ENCODE data around the gene CD1E.
"Not testable (repeated sequence)": the region's sequence is repeated elsewhere in the genome, so short reads cannot be mapped to it uniquely, and the experiment has no call there.

Gene CD1E

GRCh38 chr1:158371188-158371953, 17.7 kb downstream of the CD1E start:
- H3K27me3 ChIP-seq (ENCODE audit: control insufficient read depth, insufficient read depth, low read length) = no peaks in the 10 kb centered on the region
- H3K4me1 ChIP-seq (ENCODE audit: control insufficient read depth, insufficient read depth, low read length) = no peaks in the 10 kb centered on the region
- no peaks in the 10 kb centered on the region for H3K9me3 ChIP-seq (ENCODE audit: control insufficient read depth, insufficient read depth, low read length)
- H3K9ac ChIP-seq (ENCODE audit: low read depth, low read length) = no peak overlapping the region
- H3K36me3 ChIP-seq (ENCODE audit: control insufficient read depth, insufficient read depth, low read length) = no peaks in the 10 kb centered on the region
- no peak overlapping the region for H3K4me3 ChIP-seq (ENCODE audit: low read depth, low read length)

GRCh38 chr1:158374101-158374500, 20.4 kb downstream of the CD1E start:
- H3K36me3 ChIP-seq (ENCODE audit: control insufficient read depth, insufficient read depth, low read length); H3K9me3 ChIP-seq (ENCODE audit: control insufficient read depth, insufficient read depth, low read length); H3K4me1 ChIP-seq (ENCODE audit: control insufficient read depth, insufficient read depth, low read length); H3K27me3 ChIP-seq (ENCODE audit: control insufficient read depth, insufficient read depth, low read length); H3K9ac ChIP-seq (ENCODE audit: low read depth, low read length); H3K4me3 ChIP-seq (ENCODE audit: low read depth, low read length): not testable (repeated sequence)

GRCh38 chr1:158374860-158375259, 21.2 kb downstream of the CD1E start:
- H3K9me3 ChIP-seq (ENCODE audit: control insufficient read depth, insufficient read depth, low read length) = no peaks in the 10 kb centered on the region
- H3K27me3 ChIP-seq (ENCODE audit: control insufficient read depth, insufficient read depth, low read length) = no peaks in the 10 kb centered on the region
- H3K4me1 ChIP-seq (ENCODE audit: control insufficient read depth, insufficient read depth, low read length) = no peaks in the 10 kb centered on the region
- H3K4me3 ChIP-seq (ENCODE audit: low read depth, low read length) = no peak overlapping the region
- H3K36me3 ChIP-seq (ENCODE audit: control insufficient read depth, insufficient read depth, low read length) = no peaks in the 10 kb centered on the region
- H3K9ac ChIP-seq (ENCODE audit: low read depth, low read length) = no peak overlapping the region

GRCh38 chr1:158390331-158390730, 36.6 kb downstream of the CD1E start:
- Histone ChIP-seq H3K27me3 (ENCODE audit: control insufficient read depth, insufficient read depth, low read length) (no peaks in the 10 kb centered on the region), H3K9ac (ENCODE audit: low read depth, low read length) (no peak overlapping the region), H3K4me3 (ENCODE audit: low read depth, low read length) (no peak overlapping the region), H3K36me3 (ENCODE audit: control insufficient read depth, insufficient read depth, low read length) (no peaks in the 10 kb centered on the region), H3K4me1 (ENCODE audit: control insufficient read depth, insufficient read depth, low read length) (no peaks in the 10 kb centered on the region), H3K9me3 (ENCODE audit: control insufficient read depth, insufficient read depth, low read length) (no peaks in the 10 kb centered on the region)

- no peak overlapping the region for H3K9ac ChIP-seq (ENCODE audit: low read depth, low read length)
- H3K27me3 ChIP-seq (ENCODE audit: control insufficient read depth, insufficient read depth, low read length) = no peaks in the 10 kb centered on the region
- H3K36me3 ChIP-seq (ENCODE audit: control insufficient read depth, insufficient read depth, low read length) = no peaks in the 10 kb centered on the region
- H3K4me1 ChIP-seq (ENCODE audit: control insufficient read depth, insufficient read depth, low read length) = no peaks in the 10 kb centered on the region
- no peaks in the 10 kb centered on the region for H3K9me3 ChIP-seq (ENCODE audit: control insufficient read depth, insufficient read depth, low read length)
- no peak overlapping the region for H3K4me3 ChIP-seq (ENCODE audit: low read depth, low read length)
Observed at GRCh38 chr1:158391099-158391498, 37.4 kb downstream of the CD1E start.

- Histone ChIP-seq H3K4me1 (ENCODE audit: control insufficient read depth, insufficient read depth, low read length) (no peaks in the 10 kb centered on the region), H3K9me3 (ENCODE audit: control insufficient read depth, insufficient read depth, low read length) (no peaks in the 10 kb centered on the region), H3K27me3 (ENCODE audit: control insufficient read depth, insufficient read depth, low read length) (no peaks in the 10 kb centered on the region), H3K36me3 (ENCODE audit: control insufficient read depth, insufficient read depth, low read length) (no peaks in the 10 kb centered on the region), H3K9ac (ENCODE audit: low read depth, low read length) (no peak overlapping the region), H3K4me3 (ENCODE audit: low read depth, low read length) (no peak overlapping the region)
Observed at GRCh38 chr1:158393476-158393875, 39.8 kb downstream of the CD1E start.

GRCh38 chr1:158396646-158397045, 43.0 kb downstream of the CD1E start:
- Histone ChIP-seq H3K27me3 (ENCODE audit: control insufficient read depth, insufficient read depth, low read length) (no peaks in the 10 kb centered on the region), H3K36me3 (ENCODE audit: control insufficient read depth, insufficient read depth, low read length) (no peaks in the 10 kb centered on the region), H3K4me1 (ENCODE audit: control insufficient read depth, insufficient read depth, low read length) (no peaks in the 10 kb centered on the region), H3K4me3 (ENCODE audit: low read depth, low read length) (no peak overlapping the region), H3K9ac (ENCODE audit: low read depth, low read length) (no peak overlapping the region), H3K9me3 (ENCODE audit: control insufficient read depth, insufficient read depth, low read length) (no peaks in the 10 kb centered on the region)

- no peaks in the 10 kb centered on the region for H3K9me3 ChIP-seq (ENCODE audit: control insufficient read depth, insufficient read depth, low read length)
- no peaks in the 10 kb centered on the region for H3K4me1 ChIP-seq (ENCODE audit: control insufficient read depth, insufficient read depth, low read length)
- H3K27me3 ChIP-seq (ENCODE audit: control insufficient read depth, insufficient read depth, low read length) = no peaks in the 10 kb centered on the region
- no peak within 1 kb of the TSS for H3K4me3 ChIP-seq (ENCODE audit: low read depth, low read length)
- H3K36me3 ChIP-seq (ENCODE audit: control insufficient read depth, insufficient read depth, low read length) = no peaks in the 10 kb centered on the region
- H3K9ac ChIP-seq (ENCODE audit: low read depth, low read length) = no peak within 1 kb of the TSS
Observed at GRCh38 chr1:158398818-158399514, 45.3 kb downstream of the CD1E start, which contains the start of gene OR10T2. TSS of gene OR10T2 (minus strand) at chr1:158399466. CDS start at chr1:158399466, 0 bp downstream.

- Histone ChIP-seq H3K27me3 (ENCODE audit: control insufficient read depth, insufficient read depth, low read length) (no peaks in the 10 kb centered on the region), H3K4me3 (ENCODE audit: low read depth, low read length) (no peak overlapping the region), H3K4me1 (ENCODE audit: control insufficient read depth, insufficient read depth, low read length) (no peaks in the 10 kb centered on the region), H3K36me3 (ENCODE audit: control insufficient read depth, insufficient read depth, low read length) (no peaks in the 10 kb centered on the region), H3K9me3 (ENCODE audit: control insufficient read depth, insufficient read depth, low read length) (no peaks in the 10 kb centered on the region), H3K9ac (ENCODE audit: low read depth, low read length) (no peak overlapping the region)
Observed at GRCh38 chr1:158400871-158401270, 47.2 kb downstream of the CD1E start.

- no peak overlapping the region for H3K9ac ChIP-seq (ENCODE audit: low read depth, low read length)
- no peaks in the 10 kb centered on the region for H3K27me3 ChIP-seq (ENCODE audit: control insufficient read depth, insufficient read depth, low read length)
- no peaks in the 10 kb centered on the region for H3K9me3 ChIP-seq (ENCODE audit: control insufficient read depth, insufficient read depth, low read length)
- H3K4me3 ChIP-seq (ENCODE audit: low read depth, low read length) = no peak overlapping the region
- no peaks in the 10 kb centered on the region for H3K36me3 ChIP-seq (ENCODE audit: control insufficient read depth, insufficient read depth, low read length)
- no peaks in the 10 kb centered on the region for H3K4me1 ChIP-seq (ENCODE audit: control insufficient read depth, insufficient read depth, low read length)
Observed at GRCh38 chr1:158407092-158407491, 53.4 kb downstream of the CD1E start.

Measured in iPS-15b (cell line).